ENCODE measurements around the gene PPP4R3C. TPM values are rescaled to one million over a fixed set of nuclear protein-coding genes. Genes with fewer than 3 reads are reported as not detected.
"Not testable (repeated sequence)": the region's sequence is repeated elsewhere in the genome, so short reads cannot be mapped to it uniquely, and the experiment has no call there.

The PPP4R3C gene
- total and polyA plus RNA-seq, 2 donors (not counting 3 experiments of a cell fraction or from before 2014, with no cell fraction given) = not detected

GRCh38 chrX:27465036-27465435 lies 1.9 kb upstream of the PPP4R3C start:
- TF ChIP-seq CTCF (IDR thresholded peaks at IDR 0.05; ENCODE audit: extremely low read depth in 1 of 2, insufficient read depth in 1 of 2, low read depth in 1 of 2, low read length in 2 of 2) (no peak), FOS (IDR thresholded peaks at IDR 0.05; ENCODE audit: borderline replicate concordance, insufficient read depth, low read length) (no peak), MYC (IDR thresholded peaks at IDR 0.05; ENCODE audit: low read depth, low read length) (no peak), EZH2 (IDR thresholded peaks at IDR 0.05; ENCODE audit: borderline replicate concordance, low read depth, low read length, severe bottlenecking) (no peak), POLR2AphosphoS5 (IDR thresholded peaks at IDR 0.05; ENCODE audit: insufficient read depth, low read depth, low read length) (no peak), MAX (IDR thresholded peaks at IDR 0.05; ENCODE audit: insufficient read depth, insufficient read length) (no peak), GATA2 (IDR thresholded peaks at IDR 0.05; ENCODE audit: insufficient read depth, insufficient read length, low read depth, low read length) (no peak), POLR2A (IDR thresholded peaks at IDR 0.05; ENCODE audit: low read depth, low read length) (no peak)
- no peaks in the 10 kb centered on the region for H3K9me3 ChIP-seq (replicated peaks; ENCODE audit: control insufficient read depth, insufficient read depth, low read length)
- intact Hi-C loops (cut with micrococcal nuclease) = no loop called here
- FAIRE-seq = no peak
- ChIA-PET POLR2A (no interaction called here), CTCF (no interaction called here)
- no peaks in the 10 kb centered on the region for H3K27me3 ChIP-seq (ENCODE audit: control insufficient read depth in 2 of 2, insufficient read depth in 2 of 2, low read length in 2 of 2)
- no peaks in the 10 kb centered on the region for H3K79me2 ChIP-seq (ENCODE audit: control insufficient read depth, insufficient read depth, low read length)
- no peak overlapping the region for H3K4me2 ChIP-seq (ENCODE audit: insufficient read depth, low read length)
- H3K36me3 ChIP-seq (ENCODE audit: control insufficient read depth in 2 of 2, extremely low read depth in 1 of 2, insufficient read depth in 2 of 2, low read length in 2 of 2) = no peaks in the 10 kb centered on the region
- no TSS peak for BruUV-seq (replicated peaks)
- H3K4me3 ChIP-seq (replicated peaks in 1 of 3; ENCODE audit: insufficient read depth in 1 of 3, low read depth in 1 of 3, low read length in 3 of 3) = no peak overlapping the region
- H3K4me1 ChIP-seq (ENCODE audit: control insufficient read depth, extremely low read depth, insufficient read depth, low read length) = no peaks in the 10 kb centered on the region
- dilution Hi-C loops (cut with MboI; ENCODE audit: extremely low pct_ligation_motif_present, low sequenced_read_pairs) = no loop called here
- DNase-seq (ENCODE audit: low read depth, low spot score) = no peak
- H3K27ac ChIP-seq (ENCODE audit: insufficient read depth, low read depth, low read length) = no peak overlapping the region
- no peak overlapping the region for H2AFZ ChIP-seq (ENCODE audit: low read depth, low read length)
- H3K9ac ChIP-seq (replicated peaks; ENCODE audit: extremely low read depth, insufficient read depth, low read length) = no peak overlapping the region
- no peaks in the 10 kb centered on the region for H3K9me1 ChIP-seq (replicated peaks; ENCODE audit: control insufficient read depth, extremely low read depth, insufficient read depth, low read length)
- H4K20me1 ChIP-seq (replicated peaks; ENCODE audit: control insufficient read depth, extremely low read depth, insufficient read depth, low read length) = no peaks in the 10 kb centered on the region

- BruUV-seq (replicated peaks); H3K4me3 ChIP-seq (replicated peaks in 1 of 3; ENCODE audit: insufficient read depth in 1 of 3, low read depth in 1 of 3, low read length in 3 of 3); dilution Hi-C loops (cut with MboI; ENCODE audit: extremely low pct_ligation_motif_present, low sequenced_read_pairs); H2AFZ ChIP-seq (ENCODE audit: low read depth, low read length); H3K9ac ChIP-seq (replicated peaks; ENCODE audit: extremely low read depth, insufficient read depth, low read length); H3K9me3 ChIP-seq (replicated peaks; ENCODE audit: control insufficient read depth, insufficient read depth, low read length); H3K36me3 ChIP-seq (ENCODE audit: control insufficient read depth in 2 of 2, extremely low read depth in 1 of 2, insufficient read depth in 2 of 2, low read length in 2 of 2); H3K27ac ChIP-seq (ENCODE audit: insufficient read depth, low read depth, low read length); FAIRE-seq; H4K20me1 ChIP-seq (replicated peaks; ENCODE audit: control insufficient read depth, extremely low read depth, insufficient read depth, low read length); H3K9me1 ChIP-seq (replicated peaks; ENCODE audit: control insufficient read depth, extremely low read depth, insufficient read depth, low read length); H3K4me1 ChIP-seq (ENCODE audit: control insufficient read depth, extremely low read depth, insufficient read depth, low read length); POLR2A ChIA-PET; H3K27me3 ChIP-seq (ENCODE audit: control insufficient read depth in 2 of 2, insufficient read depth in 2 of 2, low read length in 2 of 2); DNase-seq (ENCODE audit: low read depth, low spot score); H3K79me2 ChIP-seq (ENCODE audit: control insufficient read depth, insufficient read depth, low read length); H3K4me2 ChIP-seq (ENCODE audit: insufficient read depth, low read length); intact Hi-C loops (cut with micrococcal nuclease); CTCF ChIA-PET: not testable (repeated sequence)
Measured at GRCh38 chrX:27459129-27459528, 4.0 kb downstream of the PPP4R3C start.

GRCh38 chrX:27458544-27458943 lies 4.6 kb downstream of the PPP4R3C start:
- H3K27me3 ChIP-seq (ENCODE audit: control insufficient read depth in 2 of 2, insufficient read depth in 2 of 2, low read length in 2 of 2); H3K4me1 ChIP-seq (ENCODE audit: control insufficient read depth, extremely low read depth, insufficient read depth, low read length); H4K20me1 ChIP-seq (replicated peaks; ENCODE audit: control insufficient read depth, extremely low read depth, insufficient read depth, low read length); POLR2A ChIA-PET; H3K79me2 ChIP-seq (ENCODE audit: control insufficient read depth, insufficient read depth, low read length); BruUV-seq (replicated peaks); CTCF ChIA-PET; H3K9ac ChIP-seq (replicated peaks; ENCODE audit: extremely low read depth, insufficient read depth, low read length); dilution Hi-C loops (cut with MboI; ENCODE audit: extremely low pct_ligation_motif_present, low sequenced_read_pairs); H3K9me3 ChIP-seq (replicated peaks; ENCODE audit: control insufficient read depth, insufficient read depth, low read length); H3K27ac ChIP-seq (ENCODE audit: insufficient read depth, low read depth, low read length); FAIRE-seq; H3K36me3 ChIP-seq (ENCODE audit: control insufficient read depth in 2 of 2, extremely low read depth in 1 of 2, insufficient read depth in 2 of 2, low read length in 2 of 2); intact Hi-C loops (cut with micrococcal nuclease); H3K4me3 ChIP-seq (replicated peaks in 1 of 3; ENCODE audit: insufficient read depth in 1 of 3, low read depth in 1 of 3, low read length in 3 of 3); H2AFZ ChIP-seq (ENCODE audit: low read depth, low read length); H3K9me1 ChIP-seq (replicated peaks; ENCODE audit: control insufficient read depth, extremely low read depth, insufficient read depth, low read length); H3K4me2 ChIP-seq (ENCODE audit: insufficient read depth, low read length); DNase-seq (ENCODE audit: low read depth, low spot score): not testable (repeated sequence)
